Erythroblast (primary cell): ENCODE measurements around the gene FAM47E.

Experiments used
- GATA1 ChIP-seq: IDR thresholded peaks from 2 replicates; pipeline ENCODE4 v1.6.1; 2011; ENCODE audit warnings: low read depth, mild to moderate bottlenecking, control low read depth, low read length, moderate library complexity
- POLR2A ChIP-seq: IDR thresholded peaks from 2 replicates; pipeline ENCODE4 v1.6.1; 2011; ENCODE audit warnings: mild to moderate bottlenecking, low read length

GRCh38 chr4:76265631-76266218 is 14.2 kb downstream of the FAM47E start:
- no peak for TF ChIP-seq POLR2A
- no peak for TF ChIP-seq GATA1
